ENCODE data around the gene IL19.

IL19 gene

GRCh38 chr1:206863266-206863665 lies 92.7 kb downstream of the IL19 start:
- DNase-seq (ENCODE audit: low spot score), result no peak

DNA sequence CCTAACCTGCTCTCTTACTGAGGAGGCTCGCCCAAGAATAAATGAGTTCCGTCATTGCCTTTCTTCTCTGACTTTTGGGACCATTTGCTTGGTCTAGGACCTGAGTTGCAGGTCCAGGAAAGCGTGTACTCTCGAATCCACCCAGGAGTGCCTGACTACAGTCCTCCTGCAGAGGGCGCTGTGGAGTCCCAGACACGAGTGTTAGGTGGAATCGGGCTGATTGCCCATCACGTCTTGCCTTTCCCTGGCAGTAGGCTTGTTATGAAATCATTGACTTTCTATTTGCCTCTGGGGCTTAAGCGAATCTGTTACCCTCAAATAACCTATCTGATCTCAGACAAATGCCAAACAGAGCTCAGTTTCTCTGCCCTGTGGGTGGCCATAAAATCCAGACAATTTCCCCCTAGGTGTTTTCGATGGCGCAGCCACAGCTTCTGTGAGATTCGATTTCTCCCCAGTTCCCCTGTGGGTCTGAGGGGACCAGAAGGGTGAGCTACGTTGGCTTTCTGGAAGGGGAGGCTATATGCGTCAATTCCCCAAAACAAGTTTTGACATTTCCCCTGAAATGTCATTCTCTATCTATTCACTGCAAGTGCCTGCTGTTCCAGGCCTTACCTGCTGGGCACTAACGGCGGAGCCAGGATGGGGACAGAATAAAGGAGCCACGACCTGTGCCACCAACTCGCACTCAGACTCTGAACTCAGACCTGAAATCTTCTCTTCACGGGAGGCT lies 94.5 kb downstream of the IL19 start, which contains the start of gene IL20:
TSS of gene IL20 (plus strand) at position 685 of the 733 bp plus-strand sequence. CDS start 230 bp downstream, outside the sequence.
- DNase-seq (ENCODE audit: low spot score), result peak; percentile 23

DNA sequence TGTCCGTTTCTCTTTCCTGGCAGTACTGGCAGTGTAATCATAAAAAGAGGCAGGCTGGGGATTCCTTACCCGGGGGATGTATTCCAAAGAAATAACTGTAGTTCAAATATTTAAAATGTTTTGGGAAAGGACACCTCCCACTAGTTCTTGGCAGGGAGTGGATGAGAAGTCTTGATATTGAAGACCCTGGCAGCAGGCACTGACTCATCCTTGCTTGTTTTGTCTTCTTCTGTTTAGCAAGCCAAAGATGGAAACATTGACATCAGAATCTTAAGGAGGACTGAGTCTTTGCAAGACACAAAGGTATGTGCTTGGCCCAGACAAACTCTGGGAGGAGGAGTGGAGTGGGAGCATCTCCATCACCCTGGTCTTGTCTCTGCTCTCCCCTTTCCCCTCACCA lies 95.5 kb downstream of the IL19 start:
- DNase-seq (ENCODE audit: low spot score), result no peak

DNA sequence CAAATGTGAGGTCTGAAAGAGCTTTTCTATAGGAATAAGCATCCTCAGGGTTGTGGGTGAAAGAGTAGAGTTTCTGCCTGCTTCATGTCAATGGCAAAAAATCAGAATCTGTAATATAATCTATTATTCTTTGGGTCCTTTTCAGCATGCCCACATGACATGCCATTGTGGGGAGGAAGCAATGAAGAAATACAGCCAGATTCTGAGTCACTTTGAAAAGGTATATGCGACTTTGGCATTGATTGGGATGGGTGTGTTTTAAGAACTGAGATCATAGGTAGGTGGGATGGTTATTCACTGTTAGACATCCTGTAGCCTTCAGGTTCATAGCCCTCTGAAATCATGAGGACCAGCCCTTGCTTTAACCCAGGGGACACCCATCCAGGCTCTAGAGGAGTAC lies 96.7 kb downstream of the IL19 start:
- no peak for DNase-seq (ENCODE audit: low spot score)

DNA sequence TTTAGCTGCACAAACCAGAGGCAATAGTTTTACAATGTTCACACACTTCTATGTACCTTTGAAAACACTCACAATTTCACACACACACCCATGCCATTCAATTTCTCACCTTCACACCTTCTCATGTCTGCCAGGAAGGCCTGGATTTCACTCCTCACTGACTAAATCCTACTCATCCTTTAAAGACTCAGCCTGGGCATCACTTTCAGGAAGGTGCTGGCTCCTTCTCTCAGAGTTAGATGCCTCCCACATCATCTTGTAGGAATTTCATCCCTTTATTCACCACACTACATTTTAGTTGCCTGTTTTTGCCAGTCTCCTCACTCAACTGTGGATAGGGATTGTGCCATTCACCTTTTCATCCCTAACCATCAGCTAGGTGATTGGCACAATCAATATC lies 97.1 kb downstream of the IL19 start:
- no peak for DNase-seq (ENCODE audit: low spot score)

DNA sequence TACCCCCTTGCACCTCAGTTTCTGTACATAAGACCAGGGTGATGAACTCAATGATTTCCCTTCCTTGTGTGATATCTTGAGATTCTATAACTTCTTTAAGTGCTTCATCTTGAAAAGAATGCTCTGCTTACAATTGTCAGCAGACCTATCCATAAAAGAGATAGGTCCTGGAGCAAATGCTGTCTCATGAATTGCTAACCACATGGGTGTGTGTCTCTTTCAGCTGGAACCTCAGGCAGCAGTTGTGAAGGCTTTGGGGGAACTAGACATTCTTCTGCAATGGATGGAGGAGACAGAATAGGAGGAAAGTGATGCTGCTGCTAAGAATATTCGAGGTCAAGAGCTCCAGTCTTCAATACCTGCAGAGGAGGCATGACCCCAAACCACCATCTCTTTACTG lies 97.7 kb downstream of the IL19 start:
- no peak for DNase-seq (ENCODE audit: low spot score)

- DNase-seq (ENCODE audit: low spot score), result no peak
Observed at GRCh38 chr1:206872139-206872538, 101.6 kb downstream of the IL19 start.

GRCh38 chr1:206873603-206874188 lies 103.1 kb downstream of the IL19 start:
- DNase-seq (ENCODE audit: low spot score), result no peak

DNA sequence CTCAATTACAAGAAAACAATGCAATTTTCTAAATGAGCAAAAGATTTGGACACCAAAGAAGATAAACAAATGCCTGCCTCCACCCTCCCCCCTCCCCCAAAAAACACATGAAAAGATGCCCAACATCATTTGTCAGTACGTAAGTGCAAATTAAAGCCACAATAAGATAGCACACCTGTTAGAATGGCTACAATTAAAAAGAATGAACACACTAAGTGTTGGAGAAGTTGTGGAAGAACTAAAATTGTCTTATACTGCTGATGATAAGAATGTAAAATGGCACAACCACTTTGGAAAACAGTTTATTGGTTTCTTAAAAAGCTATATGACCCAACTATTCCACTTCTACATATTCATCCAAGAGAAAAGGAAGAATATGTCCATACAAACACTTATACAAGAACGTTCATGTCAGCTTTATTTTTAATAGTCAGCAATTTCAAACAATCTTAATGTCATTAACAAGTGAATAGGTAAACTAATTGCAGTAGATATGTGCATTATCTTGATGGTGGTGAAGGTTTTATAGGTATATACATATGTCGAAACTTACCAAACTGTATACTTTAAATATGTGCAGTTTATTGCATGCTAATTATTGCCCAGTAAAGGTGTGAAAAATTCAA lies 105.3 kb downstream of the IL19 start:
- no peak for DNase-seq (ENCODE audit: low spot score)

GRCh38 chr1:206878456-206878855 lies 107.9 kb downstream of the IL19 start:
- DNase-seq (ENCODE audit: low spot score), result no peak

- no peak for DNase-seq (ENCODE audit: low spot score)
Observed at GRCh38 chr1:206880314-206880713, 109.7 kb downstream of the IL19 start.

GRCh38 chr1:206882555-206882954 lies 112.0 kb downstream of the IL19 start:
- no peak for DNase-seq (ENCODE audit: low spot score)

GRCh38 chr1:206883160-206883559 lies 112.6 kb downstream of the IL19 start:
- no peak for DNase-seq (ENCODE audit: low spot score)

- no peak for DNase-seq (ENCODE audit: low spot score)
Observed at GRCh38 chr1:206883876-206884275, 113.3 kb downstream of the IL19 start.

GRCh38 chr1:206885341-206886060 lies 114.9 kb downstream of the IL19 start:
- DNase-seq (ENCODE audit: low spot score), result no peak

GRCh38 chr1:206886831-206887230 lies 116.3 kb downstream of the IL19 start:
- no peak for DNase-seq (ENCODE audit: low spot score)

DNA sequence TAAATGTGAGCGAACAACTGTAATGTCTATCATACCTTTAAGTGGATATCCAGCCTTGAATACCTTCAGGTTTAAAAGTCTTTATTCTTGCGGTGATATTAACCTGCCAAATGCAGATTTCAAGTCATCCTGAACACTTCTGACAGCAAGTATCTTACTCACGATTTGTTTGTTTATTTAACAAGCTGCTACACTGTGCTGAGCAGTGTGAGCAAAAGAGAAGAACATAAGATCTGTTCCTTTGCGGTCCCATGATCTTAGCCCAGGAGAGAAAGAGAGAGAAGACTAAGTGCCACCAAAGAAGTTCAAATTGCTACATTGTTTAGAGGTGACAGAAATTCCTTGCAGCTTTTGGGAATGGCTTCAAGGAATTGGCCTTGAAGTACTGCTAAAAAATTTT lies 117.1 kb downstream of the IL19 start:
- no peak for DNase-seq (ENCODE audit: low spot score)

DNA sequence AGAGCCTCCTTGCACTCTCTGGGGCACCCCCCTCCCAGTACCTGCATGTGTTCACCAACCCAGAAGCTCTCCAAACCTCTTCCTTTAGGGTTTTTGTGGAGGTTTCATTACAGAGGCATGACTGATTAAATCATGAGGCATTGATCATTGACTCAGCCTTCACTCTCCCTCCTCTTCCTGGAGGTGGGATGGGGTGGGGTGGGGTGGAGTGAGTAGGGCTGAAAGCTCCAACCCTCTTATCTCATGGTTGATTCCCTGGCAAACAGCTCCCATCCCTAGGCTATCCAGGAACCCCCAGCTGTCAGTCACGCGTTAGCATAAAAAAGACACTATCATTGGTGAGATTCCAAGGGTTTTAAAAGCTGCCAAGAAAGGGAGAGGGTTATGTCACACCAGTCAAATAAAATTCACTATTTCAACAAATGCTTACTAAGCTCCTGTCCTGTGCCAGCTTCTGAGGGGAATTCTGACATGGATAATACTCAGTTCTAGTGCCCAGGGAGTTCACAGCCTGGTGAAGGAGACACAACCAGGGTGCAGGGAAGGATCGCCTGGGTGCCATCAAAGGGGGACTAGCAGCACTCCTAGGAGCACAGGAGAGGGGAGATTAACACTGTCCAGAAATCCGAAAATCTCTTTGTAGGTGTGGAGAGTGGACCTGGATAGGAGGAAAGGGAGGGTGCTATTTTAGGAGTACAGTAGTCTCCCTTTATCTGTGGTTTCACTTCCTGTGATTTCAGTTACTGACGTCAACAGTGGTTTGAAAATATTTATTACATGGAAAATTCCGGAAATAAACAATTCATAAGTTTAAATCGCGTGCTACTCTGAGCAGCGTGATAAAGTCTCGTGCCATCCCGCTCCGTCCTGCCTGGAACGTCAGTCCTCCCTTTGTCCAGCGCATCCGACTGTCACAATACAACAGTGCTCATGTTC lies 119.8 kb downstream of the IL19 start:
- no peak for DNase-seq (ENCODE audit: low spot score)

DNA sequence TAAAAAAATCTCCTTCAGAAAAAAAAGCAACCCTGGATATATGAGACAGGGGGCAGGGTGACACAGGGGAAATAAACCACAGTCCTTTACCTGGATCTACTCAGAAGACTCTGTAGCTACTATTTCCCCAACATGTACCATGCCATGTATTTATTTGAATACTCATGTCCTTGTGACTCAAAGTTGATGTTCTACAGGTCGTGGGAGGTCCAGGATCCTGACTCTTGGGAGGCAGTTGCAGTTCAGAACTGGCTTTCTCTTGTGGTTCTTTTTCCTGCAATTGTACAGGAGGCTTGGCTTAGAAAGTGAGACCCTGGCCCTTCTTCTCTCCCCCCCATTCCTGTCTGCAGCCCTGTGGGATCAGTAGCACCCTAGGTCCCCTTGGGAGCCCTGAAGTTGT lies 120.8 kb downstream of the IL19 start:
- no peak for DNase-seq (ENCODE audit: low spot score)
